H1 (cell line): ENCODE results near the gene SYNGR3. TPM values are rescaled to one million over a fixed set of nuclear protein-coding genes. Genes with fewer than 3 reads are reported as not detected.

ENCODE experiments used
- ASH2L ChIP-seq: fragments of 200-600, 300-600 bp; sonication (generic); IDR thresholded peaks from one replicate; pipeline ENCODE4 v1.7.1; 2017; ENCODE audit warnings: low read length
- BCL11A ChIP-seq, 2 experiments: IDR thresholded peaks; one replicate each; pipeline ENCODE4 v1.6.1; 2011; ENCODE audit warnings: low read depth in 2 of 2, low read length in 2 of 2, mild to moderate bottlenecking in 2 of 2
- BRCA1 ChIP-seq: IDR thresholded peaks from 2 replicates; pipeline ENCODE4 v1.6.1; 2012; ENCODE audit warnings: low read depth, low read length, improper control_type of control experiment
- CTBP2 ChIP-seq: IDR thresholded peaks from 2 replicates; pipeline ENCODE4 v1.7.0; 2011; ENCODE audit warnings: borderline replicate concordance, mild to moderate bottlenecking, moderate library complexity, mixed read lengths, low read length; ENCODE audit not compliant: insufficient read depth, insufficient read length
- EGR1 ChIP-seq: IDR thresholded peaks from 2 replicates; pipeline ENCODE4 v1.6.1; 2011; ENCODE audit warnings: low read depth, low read length, borderline replicate concordance
- EP300 ChIP-seq, 2 experiments: IDR thresholded peaks; 1 replicate in 1 of 2; 2 replicates in 1 of 2; pipeline ENCODE4 v1.6.1; 2011 to 2012; ENCODE audit warnings: low read depth in 2 of 2, low read length in 2 of 2, mild to moderate bottlenecking in 2 of 2, borderline replicate concordance in 1 of 2, inconsistent platforms in 1 of 2, moderate library complexity in 1 of 2
- HDAC6 ChIP-seq: IDR thresholded peaks from one replicate; pipeline ENCODE4 v1.7.1; 2012; ENCODE audit warnings: low read depth, mild to moderate bottlenecking, inconsistent platforms, low read length, moderate library complexity
- KDM4A ChIP-seq: IDR thresholded peaks from one replicate; pipeline ENCODE4 v1.7.1; 2012; ENCODE audit warnings: low read depth, mild to moderate bottlenecking, moderate library complexity, low read length, inconsistent platforms; ENCODE audit not compliant: severe bottlenecking
- MAX ChIP-seq: IDR thresholded peaks from 2 replicates; pipeline ENCODE4 v1.6.1; 2012; ENCODE audit warnings: inconsistent platforms
- PHF8 ChIP-seq: fragments of 200-600 bp; sonication (generic); conservative IDR thresholded peaks from 2 replicates; pipeline ENCODE4 v1.7.1; 2012; ENCODE audit warnings: low read depth, mild to moderate bottlenecking, inconsistent platforms, low read length, moderate library complexity
- POLR2AphosphoS5 ChIP-seq: IDR thresholded peaks from 2 replicates; pipeline ENCODE4 v1.6.1; 2011; ENCODE audit warnings: low read depth, low read length
- RAD21 ChIP-seq, 2 experiments: IDR thresholded peaks in 1 of 2; conservative IDR thresholded peaks in 1 of 2; 2 replicates each; pipeline ENCODE4 v1.6.1; 2011; ENCODE audit warnings: low read depth in 2 of 2, low read length in 2 of 2, improper control_type of control experiment in 1 of 2, inconsistent platforms in 1 of 2, mild to moderate bottlenecking in 1 of 2, moderate library complexity in 1 of 2
- RBBP5 ChIP-seq: IDR thresholded peaks from 2 replicates; pipeline ENCODE4 v1.7.1; 2012; ENCODE audit warnings: low read depth, mild to moderate bottlenecking, inconsistent platforms, low read length, moderate library complexity, borderline replicate concordance
- RFX5 ChIP-seq: IDR thresholded peaks from 2 replicates; pipeline ENCODE4 v1.6.1; 2011; ENCODE audit warnings: low read depth, low read length, improper control_type of control experiment, borderline replicate concordance
- SIN3A ChIP-seq, 2 experiments: IDR thresholded peaks in 1 of 2; conservative IDR thresholded peaks in 1 of 2; 2 replicates each; pipeline ENCODE4 v1.6.1; 2011 to 2012; ENCODE audit warnings: low read length in 2 of 2, improper control_type of control experiment in 1 of 2, low read depth in 1 of 2, mild to moderate bottlenecking in 1 of 2
- SIX5 ChIP-seq: IDR thresholded peaks from 2 replicates; pipeline ENCODE4 v1.6.1; 2011; ENCODE audit warnings: mild to moderate bottlenecking, low read depth, low read length
- SP1 ChIP-seq: IDR thresholded peaks from 2 replicates; pipeline ENCODE4 v1.6.1; 2011; ENCODE audit warnings: low read depth, low read length
- TAF1 ChIP-seq: IDR thresholded peaks from 2 replicates; pipeline ENCODE4 v1.6.1; 2011; ENCODE audit warnings: mild to moderate bottlenecking, low read depth, low read length
- TAF7 ChIP-seq: optimal IDR thresholded peaks from 2 replicates; pipeline ENCODE3; 2011; ENCODE audit warnings: low read depth, mild to moderate bottlenecking, inconsistent platforms, low read length, moderate library complexity, borderline replicate concordance
- YY1 ChIP-seq: IDR thresholded peaks from 2 replicates; pipeline ENCODE4 v1.6.1; 2011; ENCODE audit warnings: low read depth, mild to moderate bottlenecking, low read length
- polyA plus RNA-seq, 7 experiments: library from polyadenylated mRNA; depleted of rRNA in 3 of 7; stranded (reverse) in 5 of 7; unstranded in 2 of 7; fragments of >200 nt in 5 of 7; fragments of 200-250 nt in 2 of 7; gene quantifications; 1 replicate in 5 of 7; 2 replicates in 1 of 7; 4 replicates in 1 of 7; pipeline versions ENCODE4 v1.2.1 to v1.2.3, GENCODE V29; 2011 to 2013; ENCODE audit warnings: missing spikeins in 2 of 7, mixed read lengths in 2 of 7
- total RNA-seq: library from RNA; stranded (reverse); fragmentation: NEBNext Ultra II Directional; extraction: Animal tissue kit (Norgen Biotek cat#: 25700); gene quantifications from 2 replicates; pipeline ENCODE4 v1.2.1, GENCODE V29; 2021
- TF ChIP-seq, protein P1 (sequence below): IDR thresholded peaks from 2 replicates; pipeline ENCODE4 v1.6.1; 2012; ENCODE audit warnings: low read length, inconsistent platforms

SYNGR3 gene
- total and polyA plus RNA-seq, 2 of the 8 experiments (the other 6 are each of a cell fraction or from before 2014, with no cell fraction given) = 36.2 to 49.9 TPM

- peak; percentile 86 for TF ChIP-seq YY1
- TF ChIP-seq SIN3A (conservative IDR thresholded peaks at IDR 0.05 in 1 of 2, IDR thresholded peaks at IDR 0.05 in 1 of 2; ENCODE audit: low read depth in 1 of 2, low read length in 2 of 2) = peak; percentile 72 to 74; a peak in 2 of 4 replicates
- TF ChIP-seq CTBP2 = no peak
- TF ChIP-seq PHF8 = peak; percentile 87
- TF ChIP-seq RFX5 = no peak
- TF ChIP-seq KDM4A = peak; percentile 80
- peak; percentile 58 for TF ChIP-seq MAX
- peak; percentile 60 for TF ChIP-seq TAF7
- no peak for TF ChIP-seq RAD21 (IDR thresholded peaks at IDR 0.05 in 1 of 2, conservative IDR thresholded peaks at IDR 0.05 in 1 of 2; ENCODE audit: low read depth in 2 of 2, low read length in 2 of 2)
- peak; percentile 74 for TF ChIP-seq SIX5
- TF ChIP-seq POLR2AphosphoS5 = peak; percentile 94
- TF ChIP-seq ASH2L = peak; percentile 68
- 0 out of 2 replicates have a peak, but pooled peaks have one; percentile 18 for TF ChIP-seq EGR1
- TF ChIP-seq BCL11A (IDR thresholded peaks at IDR 0.05; ENCODE audit: low read depth in 2 of 2, low read length in 2 of 2) = no peak
- TF ChIP-seq RBBP5 = 0 out of 2 replicates have a peak, but pooled peaks have one; percentile 37
- TF ChIP-seq TAF1 = peak; percentile 86
- no peak for TF ChIP-seq HDAC6
- TF ChIP-seq, protein P1, sequence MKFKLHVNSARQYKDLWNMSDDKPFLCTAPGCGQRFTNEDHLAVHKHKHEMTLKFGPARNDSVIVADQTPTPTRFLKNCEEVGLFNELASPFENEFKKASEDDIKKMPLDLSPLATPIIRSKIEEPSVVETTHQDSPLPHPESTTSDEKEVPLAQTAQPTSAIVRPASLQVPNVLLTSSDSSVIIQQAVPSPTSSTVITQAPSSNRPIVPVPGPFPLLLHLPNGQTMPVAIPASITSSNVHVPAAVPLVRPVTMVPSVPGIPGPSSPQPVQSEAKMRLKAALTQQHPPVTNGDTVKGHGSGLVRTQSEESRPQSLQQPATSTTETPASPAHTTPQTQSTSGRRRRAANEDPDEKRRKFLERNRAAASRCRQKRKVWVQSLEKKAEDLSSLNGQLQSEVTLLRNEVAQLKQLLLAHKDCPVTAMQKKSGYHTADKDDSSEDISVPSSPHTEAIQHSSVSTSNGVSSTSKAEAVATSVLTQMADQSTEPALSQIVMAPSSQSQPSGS = no peak
- no peak for TF ChIP-seq EP300 (IDR thresholded peaks at IDR 0.05; ENCODE audit: borderline replicate concordance in 1 of 2, low read depth in 2 of 2, low read length in 2 of 2)
- TF ChIP-seq SP1 = no peak
- no peak for TF ChIP-seq BRCA1
These were observed 30.3 kb upstream of the SYNGR3 start, which contains the start of gene NDUFB10 (continued) for GRCh38 chr16:1959269-1960039.
